ENCODE measurements around the gene TNFRSF25. TPM values are rescaled to one million over a fixed set of nuclear protein-coding genes. Genes with fewer than 3 reads are reported as not detected.

The TNFRSF25 gene
- total and polyA plus RNA-seq, 2 donors (not counting 3 experiments of a cell fraction or from before 2014, with no cell fraction given) = 33.9 to 38.8 TPM

- POLR2A ChIA-PET = no interaction called here
- dilution Hi-C loops (cut with MboI; ENCODE audit: extremely low pct_ligation_motif_present, low sequenced_read_pairs) = no loop called here
- intact Hi-C loops (cut with micrococcal nuclease) = no loop called here
Observed at GRCh38 chr1:6472391-6472790, 6.4 kb upstream of the TNFRSF25 start.

More at GRCh38 chr1:6472391-6472790, 6.4 kb upstream of the TNFRSF25 start:
- Histone ChIP-seq H3K4me2 (ENCODE audit: insufficient read depth, low read length) (no peak overlapping the region), H2AFZ (ENCODE audit: low read depth, low read length) (no peak overlapping the region), H3K36me3 (ENCODE audit: control insufficient read depth in 2 of 2, extremely low read depth in 1 of 2, insufficient read depth in 2 of 2, low read length in 2 of 2) (peaks cover 12 to 69% of the 10 kb centered on the region in 2 experiments), H3K27ac (ENCODE audit: insufficient read depth, low read depth, low read length) (no peak overlapping the region), H3K9me1 (replicated peaks; ENCODE audit: control insufficient read depth, extremely low read depth, insufficient read depth, low read length) (no peaks in the 10 kb centered on the region), H3K9me3 (replicated peaks; ENCODE audit: control insufficient read depth, insufficient read depth, low read length) (no peaks in the 10 kb centered on the region), H3K9ac (replicated peaks; ENCODE audit: extremely low read depth, insufficient read depth, low read length) (no peak overlapping the region), H4K20me1 (replicated peaks; ENCODE audit: control insufficient read depth, extremely low read depth, insufficient read depth, low read length) (no peaks in the 10 kb centered on the region), H3K79me2 (ENCODE audit: control insufficient read depth, insufficient read depth, low read length) (no peaks in the 10 kb centered on the region), H3K4me1 (ENCODE audit: control insufficient read depth, extremely low read depth, insufficient read depth, low read length) (no peaks in the 10 kb centered on the region), H3K27me3 (ENCODE audit: control insufficient read depth in 2 of 2, insufficient read depth in 2 of 2, low read length in 2 of 2) (no peaks in the 10 kb centered on the region), H3K4me3 (replicated peaks in 1 of 3; ENCODE audit: insufficient read depth in 1 of 3, low read depth in 1 of 3, low read length in 3 of 3) (no peak overlapping the region)
- TF ChIP-seq MAX (IDR thresholded peaks at IDR 0.05; ENCODE audit: insufficient read depth, insufficient read length) (no peak), CTCF (IDR thresholded peaks at IDR 0.05; ENCODE audit: extremely low read depth in 1 of 2, insufficient read depth in 1 of 2, low read depth in 1 of 2, low read length in 2 of 2) (peak; percentile 38 to 40)
- no peak for DNase-seq (ENCODE audit: low read depth, low spot score)
- FAIRE-seq = no peak
- CTCF ChIA-PET = interaction anchor here (0.8 to 1.7 kb wide), 5 partner anchors 12 to 81 kb away, joined by 3 to 6 read pairs (median 4); no protein-coding TSS in a partner anchor
- no TSS peak for BruUV-seq (replicated peaks)
